NCI-H524 (cell line): Measurements from ENCODE around the gene GPX2.
A peak's percentile ranks its signal among the peaks of the same experiment; 100 is the strongest.

Experiments
- DNase-seq, 2 experiments: peaks; one replicate each; lab custom pipeline; 2025; lab: John Stamatoyannopoulos, UW

The GPX2 gene

GRCh38 chr14:64942531-64943111 is at the start of gene GPX2:
GPX2 (minus strand) TSS chr14:64942745; CDS start chr14:64942726, 19 bp downstream.
- DNase-seq, result no peak

DNA sequence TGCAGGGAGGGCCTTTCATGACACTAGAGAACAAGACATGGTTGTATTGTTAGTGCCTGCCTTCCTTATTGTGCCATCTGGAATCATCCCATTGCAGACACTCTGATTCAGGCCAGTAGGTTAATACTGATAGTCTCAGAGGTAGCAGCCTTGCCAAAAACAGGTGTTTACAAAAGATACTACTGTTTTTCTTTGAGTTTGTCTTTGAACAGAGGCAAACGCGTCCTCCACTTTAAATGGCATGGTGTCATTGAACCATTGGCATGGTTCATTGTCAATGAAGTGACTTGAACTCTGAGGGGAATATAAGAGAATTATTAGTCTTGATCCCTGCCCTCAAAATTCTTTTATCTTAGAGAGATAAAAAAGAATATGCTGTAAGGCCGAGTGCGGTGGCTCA is 48.4 kb upstream of the GPX2 start:
- DNase-seq, result no peak

- peak in 1 of 2 experiments; percentile 41 for DNase-seq
Observed at GRCh38 chr14:64990296-64990695, 47.8 kb upstream of the GPX2 start.

GRCh38 chr14:64987438-64987767 is 44.9 kb upstream of the GPX2 start:
- peak in 1 of 2 experiments; percentile 68 for DNase-seq

DNA sequence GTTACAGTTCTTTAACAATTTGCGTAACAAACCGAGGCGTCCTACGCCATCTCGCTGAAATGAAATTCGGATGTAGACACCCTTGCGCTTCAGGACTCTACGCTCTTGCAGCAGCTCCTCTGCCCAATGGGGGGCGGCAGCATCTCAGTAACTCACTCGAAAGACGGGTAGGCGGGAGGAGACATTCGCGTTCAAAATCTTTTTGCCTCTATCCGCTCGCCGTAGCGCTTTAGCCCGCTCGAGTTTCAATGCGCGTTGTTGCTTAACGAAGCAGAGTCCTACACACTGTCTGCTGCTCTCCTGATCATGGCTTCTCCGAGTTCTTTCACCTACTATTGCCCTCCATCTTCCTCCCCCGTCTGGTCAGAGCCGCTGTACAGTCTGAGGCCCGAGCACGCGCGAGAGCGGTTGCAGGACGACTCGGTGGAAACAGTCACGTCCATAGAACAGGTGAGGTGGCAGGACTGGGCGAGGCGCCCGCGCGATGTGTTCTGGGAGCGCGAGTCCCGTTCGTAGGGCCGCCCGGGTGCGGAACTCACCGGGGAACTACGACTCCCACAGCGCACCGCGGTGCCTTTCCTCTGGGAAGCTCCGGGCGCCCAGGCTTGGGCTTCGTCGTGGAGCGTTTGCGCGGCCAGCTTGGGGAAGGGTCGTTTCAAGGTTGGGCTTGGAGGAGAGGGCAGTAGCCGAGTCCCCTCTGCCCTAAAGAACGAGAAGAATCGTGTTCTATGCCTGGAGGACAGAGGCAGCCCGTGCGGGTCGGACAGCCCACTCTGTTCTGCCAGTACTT is 44.3 kb upstream of the GPX2 start, which contains the start of gene FNTB:
FNTB (plus strand) TSS at position 248 of the 790 bp plus-strand sequence; CDS start at position 307, 59 bp downstream.
- DNase-seq, result peak; percentile 99

GRCh38 chr14:64983439-64984310 is 41.1 kb upstream of the GPX2 start:
- DNase-seq, result peak; percentile 47 to 66

GRCh38 chr14:64979336-64980074 is 37.0 kb upstream of the GPX2 start:
- peak in 1 of 2 experiments; percentile 67 for DNase-seq

- no peak for DNase-seq
Observed at GRCh38 chr14:64974563-64974962, 32.0 kb upstream of the GPX2 start.

DNA sequence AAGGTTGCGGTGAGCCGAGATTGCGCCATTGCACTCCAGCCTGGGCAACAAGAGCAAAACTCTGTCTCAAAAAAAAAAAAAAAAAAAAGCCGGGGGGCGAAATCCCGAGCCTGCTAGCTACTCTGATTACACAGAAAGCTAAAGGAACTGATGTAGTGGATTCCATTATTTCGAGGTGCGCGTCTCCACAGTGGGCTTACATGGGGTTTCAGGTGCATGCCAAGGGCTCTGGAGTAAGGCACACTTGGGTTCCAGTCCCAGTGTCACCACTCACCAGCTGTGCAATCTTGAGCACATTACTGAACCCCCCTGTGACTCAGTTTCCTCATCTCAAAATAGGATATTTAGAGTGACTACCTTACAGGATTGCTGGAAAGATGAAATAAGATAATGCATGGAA is 31.3 kb upstream of the GPX2 start:
- no peak for DNase-seq

DNA sequence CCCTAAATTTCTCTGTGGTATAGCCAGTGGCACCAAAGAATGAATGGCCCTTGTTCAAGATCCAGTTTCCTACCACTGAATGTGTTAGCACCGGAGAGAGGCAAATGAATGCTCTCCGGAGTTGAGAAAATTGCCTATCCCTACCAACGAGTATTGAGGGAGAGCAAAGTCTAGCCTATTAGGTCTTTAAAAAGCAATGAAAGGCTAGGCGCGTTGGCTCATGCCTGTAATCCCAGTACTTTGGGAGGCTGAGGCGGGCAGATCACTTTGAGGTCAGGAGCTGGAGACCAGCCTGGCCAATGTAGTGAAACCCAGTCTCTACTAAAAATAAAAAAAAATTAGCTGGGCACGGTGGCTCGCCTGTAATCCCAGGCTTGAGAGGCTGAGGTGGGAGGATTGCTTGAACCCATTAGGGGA is 30.5 kb upstream of the GPX2 start:
- no peak for DNase-seq

DNA sequence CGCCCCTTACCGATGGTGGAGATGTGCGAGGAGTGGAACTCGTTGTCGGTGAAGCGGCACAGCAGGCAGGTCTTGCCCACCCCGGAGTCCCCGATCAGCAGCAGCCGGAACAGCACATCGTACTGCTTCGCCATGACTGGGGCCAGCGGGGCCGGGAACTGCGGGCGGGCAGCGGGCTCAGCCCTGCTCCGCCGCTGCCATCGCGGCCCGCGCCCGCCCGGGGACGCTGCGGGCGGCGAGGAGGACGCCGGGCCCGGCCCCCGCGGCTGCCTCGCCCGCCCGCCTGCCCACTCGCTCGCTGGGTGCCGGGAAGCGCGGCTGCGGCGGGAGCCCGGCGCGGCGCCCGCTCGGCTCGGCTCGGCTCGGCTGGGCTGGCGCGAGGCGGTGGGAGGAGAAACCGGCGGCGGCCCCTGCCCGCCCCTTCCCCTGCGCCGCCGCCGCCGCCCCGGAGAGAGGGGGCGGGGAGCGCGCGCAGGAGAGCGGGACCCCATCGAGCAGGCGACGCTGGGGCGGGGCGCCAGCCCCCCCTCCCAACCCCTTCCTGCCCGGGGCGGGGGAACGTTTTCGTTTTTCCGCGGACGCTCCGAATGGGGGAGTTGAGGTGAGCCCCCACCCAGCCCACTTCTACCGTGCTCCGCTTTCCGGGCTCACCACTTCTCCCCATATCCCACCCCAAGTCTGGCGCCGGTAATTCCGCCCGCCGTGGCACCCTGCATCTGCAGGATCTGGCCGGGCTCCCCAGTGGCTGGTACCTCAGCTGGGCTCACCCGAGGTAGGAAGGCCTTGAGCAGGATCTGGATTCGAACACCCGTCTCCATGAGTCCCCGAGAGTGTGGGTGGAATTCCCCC is 29.6 kb upstream of the GPX2 start, which contains the start of gene RAB15:
RAB15 (minus strand) TSS at position 394 of the 849 bp plus-strand sequence; CDS start at position 134, 260 bp downstream.
- peak in 1 of 2 experiments; percentile 45 for DNase-seq

DNA sequence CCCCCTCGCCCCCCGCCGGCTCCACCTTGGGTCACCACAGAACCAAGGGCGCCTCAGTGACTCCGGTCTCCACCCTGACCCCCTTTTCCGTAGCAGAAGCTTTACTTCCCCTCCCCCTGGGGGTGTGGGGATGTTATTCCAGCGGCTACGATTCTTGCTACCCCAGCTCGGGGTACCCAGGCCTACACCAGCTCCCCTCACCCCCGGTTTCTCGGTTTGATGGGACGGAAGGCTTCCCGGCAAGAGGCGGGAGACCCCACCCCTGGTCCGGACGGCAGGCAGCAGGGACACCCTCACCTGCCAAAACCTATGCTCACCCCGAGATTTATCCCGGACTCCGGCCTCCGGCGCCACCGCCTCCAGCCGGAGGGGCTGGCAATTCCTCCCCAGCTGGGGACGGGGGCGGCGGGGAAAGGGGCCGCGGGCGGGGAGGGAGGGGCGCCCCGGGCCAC is 29.0 kb upstream of the GPX2 start:
- DNase-seq, result peak in 1 of 2 experiments; percentile 49

GRCh38 chr14:64970776-64971477 is 28.4 kb upstream of the GPX2 start:
- DNase-seq, result peak in 1 of 2 experiments; percentile 49

- DNase-seq, result no peak
Observed at GRCh38 chr14:64970041-64970440, 27.5 kb upstream of the GPX2 start.

DNA sequence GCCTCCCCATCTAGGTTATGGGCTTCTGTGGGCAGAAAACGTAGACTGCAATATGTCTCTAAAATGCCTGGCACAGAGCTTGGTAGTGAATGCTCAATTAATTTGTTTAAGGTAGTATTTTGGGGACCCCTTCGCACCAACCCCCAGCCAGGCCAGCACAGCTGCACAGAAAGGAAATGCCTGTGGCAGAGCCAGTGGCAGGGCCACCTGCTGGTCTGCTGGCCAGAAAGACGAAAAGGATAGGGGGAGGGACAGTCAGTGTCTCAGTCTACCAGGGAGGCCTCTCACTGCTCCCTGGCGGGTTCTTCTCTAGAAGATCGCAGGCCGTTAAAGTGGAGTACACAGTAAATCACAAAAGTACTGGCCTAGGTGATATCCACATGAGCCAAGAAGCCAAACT is 26.1 kb upstream of the GPX2 start:
- DNase-seq, result no peak

DNA sequence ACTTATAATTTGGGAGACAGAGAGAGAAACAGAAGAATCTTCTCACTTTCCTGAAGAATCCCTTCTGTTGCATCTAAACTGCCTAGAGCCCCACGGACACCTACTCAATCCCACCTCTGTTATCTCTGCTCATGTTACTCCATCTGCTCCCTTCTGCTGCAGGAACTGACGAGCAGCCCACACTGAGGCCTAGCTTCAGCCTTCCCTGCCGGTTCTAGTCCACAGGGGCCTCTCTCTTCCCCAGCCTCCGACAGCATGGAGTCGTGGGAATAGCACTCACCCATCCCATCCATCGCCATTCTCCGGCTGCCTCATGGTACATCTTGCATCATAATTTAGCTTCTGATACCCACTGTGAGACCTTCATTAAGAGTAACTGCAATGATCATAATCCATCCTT is 25.6 kb upstream of the GPX2 start:
- peak in 1 of 2 experiments; percentile 34 for DNase-seq

GRCh38 chr14:64966976-64967375 is 24.4 kb upstream of the GPX2 start:
- no peak for DNase-seq

DNA sequence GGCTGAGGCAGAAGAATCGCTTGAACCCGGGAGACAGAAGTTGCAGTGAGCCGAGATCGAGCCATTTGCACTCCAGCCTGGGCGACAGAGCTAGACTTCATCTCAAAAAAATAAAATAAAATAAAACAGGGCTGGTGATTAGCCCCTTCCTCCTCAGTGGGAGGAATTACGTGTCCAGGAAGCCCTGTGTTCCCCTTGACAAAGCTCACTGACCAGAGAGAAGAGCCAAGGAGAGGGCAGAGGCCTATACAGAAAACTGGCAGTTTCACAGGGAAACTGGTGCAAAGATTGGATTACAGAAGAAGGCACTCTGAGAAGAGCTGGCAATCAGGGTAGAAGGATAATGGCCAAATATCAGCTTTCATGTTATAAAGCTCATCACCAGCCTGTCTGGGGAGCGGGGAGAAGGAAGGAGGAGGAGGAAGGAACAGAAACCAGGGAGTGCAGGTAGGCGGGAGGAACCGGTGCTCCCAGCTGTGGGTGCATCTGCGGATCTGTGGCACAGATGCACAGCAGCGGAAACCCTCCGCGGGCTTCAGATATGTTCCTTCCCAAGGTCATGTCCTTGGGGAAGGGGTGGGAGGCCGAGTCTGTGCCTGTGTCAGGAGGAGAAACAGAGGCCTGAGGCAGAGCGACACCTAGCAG is 22.9 kb upstream of the GPX2 start:
- no peak for DNase-seq

DNA sequence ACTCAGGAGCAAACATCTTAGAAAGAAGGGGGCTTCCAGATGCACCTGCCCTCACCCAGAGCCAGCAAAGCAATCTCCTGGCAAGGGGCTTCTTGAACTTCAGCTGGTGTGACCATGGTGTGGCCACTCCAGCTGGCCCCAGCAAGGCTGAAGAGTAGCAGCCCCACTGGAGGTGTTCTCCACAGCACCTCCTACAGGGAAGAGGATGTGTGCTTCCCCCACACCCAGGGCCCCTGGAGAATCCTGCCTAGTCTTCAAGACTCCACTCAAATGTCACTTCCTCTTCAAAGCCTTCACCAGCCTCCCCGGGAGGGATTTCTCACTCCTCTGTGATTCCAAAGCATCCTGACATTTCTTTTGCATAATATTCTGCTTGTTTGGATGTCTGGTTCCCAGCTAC is 21.1 kb upstream of the GPX2 start:
- DNase-seq, result peak in 1 of 2 experiments; percentile 16
